CD4-positive, alpha-beta T cell treated with Interleukin-15 for 1 hour (primary cell): Measurements from ENCODE around the gene TOP3A.

Experiments
- DNase-seq: peaks from one replicate; pipeline ENCODE4 v3.0.0-alpha.2; 2020

Gene TOP3A

DNA sequence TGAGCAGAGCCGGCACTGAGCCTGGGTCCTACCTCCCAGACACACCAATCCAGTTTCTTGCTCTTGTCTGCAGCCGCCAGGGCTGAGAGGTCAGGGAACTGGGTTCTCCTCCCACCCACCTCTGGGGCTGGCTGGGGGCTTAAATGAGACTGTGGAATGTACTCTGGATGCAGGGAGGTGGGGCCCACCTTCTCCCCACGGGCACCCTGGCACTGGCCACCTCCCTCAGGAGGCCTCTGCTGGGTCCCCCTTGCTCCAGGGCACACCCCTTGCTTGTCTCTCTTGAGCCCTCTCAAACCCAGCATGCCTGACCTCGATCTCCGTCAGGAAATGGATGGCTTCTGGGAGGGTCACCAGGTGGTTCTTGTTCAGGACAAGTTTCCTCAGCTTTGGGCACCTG lies 62.6 kb downstream of the TOP3A start:
- DNase-seq: no peak

DNA sequence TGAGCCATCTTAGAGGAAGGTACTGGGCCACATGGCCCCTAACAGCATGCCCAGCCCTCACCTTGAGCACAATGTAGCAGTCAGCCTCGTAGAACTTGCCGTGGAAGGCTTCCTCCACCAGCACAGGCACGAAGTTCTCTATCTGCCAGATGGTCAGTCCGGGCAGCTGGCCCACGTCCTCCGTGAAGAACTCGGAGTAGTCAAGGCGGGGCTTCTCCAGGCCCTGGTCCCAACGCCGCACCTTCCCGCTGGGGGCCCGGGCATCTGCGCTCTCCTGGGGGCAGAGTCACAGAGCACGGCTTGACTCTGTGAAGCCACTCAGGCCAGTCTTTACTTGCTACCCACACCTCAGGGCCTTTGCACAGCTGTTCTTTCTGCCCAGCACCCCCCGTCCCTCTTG lies 63.6 kb downstream of the TOP3A start:
- DNase-seq: no peak

DNA sequence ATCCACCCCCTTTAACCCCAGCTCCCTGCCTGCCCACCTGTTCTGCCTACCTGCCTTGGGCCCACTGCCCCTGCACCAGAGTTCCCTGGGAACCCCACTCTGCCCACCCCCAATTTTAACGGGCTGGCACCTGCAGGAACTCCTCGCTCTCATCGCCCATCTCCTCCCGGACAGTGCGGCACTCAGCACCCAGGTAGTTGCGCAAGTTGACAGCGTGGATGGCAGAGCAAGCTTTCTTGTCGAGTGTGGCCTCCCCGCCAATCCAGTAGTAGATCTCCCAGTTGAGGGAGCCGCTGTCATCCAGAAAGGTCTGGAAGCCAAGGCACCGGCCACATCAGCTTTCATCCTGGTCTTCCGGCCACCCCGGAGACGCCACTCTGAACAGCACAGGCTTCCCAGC lies 64.1 kb downstream of the TOP3A start:
- no peak for DNase-seq

DNA sequence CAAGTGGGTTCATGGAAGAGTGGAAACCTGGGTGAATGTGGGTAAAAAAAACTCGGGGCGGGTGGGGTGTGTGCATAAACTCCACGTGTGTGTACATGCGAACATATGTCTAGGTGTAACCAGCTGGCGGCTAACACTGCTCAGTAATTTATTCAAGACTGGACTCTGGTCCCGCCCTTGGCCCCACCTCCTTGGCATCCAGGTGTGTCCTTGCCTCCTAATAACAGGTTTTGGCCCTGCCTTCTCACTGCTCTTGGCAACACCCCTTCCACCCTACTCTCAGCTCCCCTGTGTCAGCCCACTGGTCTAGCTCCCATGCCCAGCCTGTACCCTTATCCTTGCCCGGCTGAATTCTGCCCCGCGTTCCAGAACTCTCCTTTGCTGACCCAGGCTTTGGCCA lies 64.5 kb downstream of the TOP3A start:
- DNase-seq: no peak

DNA sequence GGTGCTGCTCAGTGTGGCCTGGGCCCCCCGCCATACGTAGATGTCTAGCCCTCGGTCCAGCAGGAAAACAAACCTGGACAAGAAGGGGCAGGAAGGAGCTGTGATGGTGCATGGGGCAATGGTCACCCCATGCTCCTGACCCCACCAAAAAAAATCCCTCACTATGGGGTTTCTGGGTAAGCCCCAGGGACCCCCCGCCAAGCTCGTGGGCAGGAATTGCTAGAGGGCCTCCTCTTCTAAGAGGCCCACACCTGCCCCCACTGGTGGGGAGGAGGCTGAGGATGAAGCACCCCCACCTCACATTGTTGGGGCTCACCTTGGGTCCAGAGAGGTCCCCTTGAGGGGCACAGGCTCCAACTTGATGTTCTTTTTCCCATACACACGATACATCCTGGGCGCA lies 66.0 kb downstream of the TOP3A start:
- no peak for DNase-seq

DNA sequence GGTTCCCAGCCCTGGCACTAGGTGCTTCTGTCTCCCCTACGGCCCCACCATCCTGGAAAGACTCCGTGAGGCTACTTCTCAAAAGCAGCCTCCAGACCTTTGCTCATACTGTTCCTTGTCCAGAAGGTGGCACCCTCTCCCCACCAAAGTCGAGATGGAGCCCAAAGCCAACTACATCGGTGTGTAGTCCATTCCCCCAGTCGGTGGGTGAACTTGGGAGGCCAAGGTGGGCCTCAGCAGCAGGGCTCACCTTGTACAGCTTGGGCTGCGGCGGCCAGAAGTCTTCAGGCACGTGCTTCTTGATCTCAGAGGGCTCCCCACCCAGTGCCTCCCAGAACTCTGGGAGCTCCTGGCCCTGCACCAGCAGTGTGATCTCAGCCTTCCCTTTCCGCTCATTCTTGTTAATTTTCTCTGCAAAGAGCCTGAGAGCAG lies 66.5 kb downstream of the TOP3A start:
- DNase-seq: peak; percentile 71

DNA sequence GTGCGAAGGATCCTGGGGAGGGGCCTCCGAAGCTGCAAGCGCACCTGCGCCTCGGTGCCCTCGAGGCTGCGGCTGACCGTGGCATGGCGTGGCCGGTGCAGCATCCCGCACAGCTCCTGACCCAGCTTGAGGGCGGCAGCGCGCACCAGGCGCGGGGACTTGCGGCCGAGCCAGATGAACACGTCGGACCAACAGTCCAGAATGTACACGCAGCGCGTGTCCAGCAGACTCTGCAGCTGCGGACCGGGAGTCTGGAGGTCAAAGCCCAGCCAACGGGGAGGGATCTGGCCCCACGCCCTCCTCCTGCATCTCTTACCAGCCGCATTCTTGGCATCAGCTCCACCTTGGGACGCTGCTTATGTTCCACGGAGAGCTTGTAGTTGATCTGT lies 67.2 kb downstream of the TOP3A start:
- DNase-seq: no peak

DNA sequence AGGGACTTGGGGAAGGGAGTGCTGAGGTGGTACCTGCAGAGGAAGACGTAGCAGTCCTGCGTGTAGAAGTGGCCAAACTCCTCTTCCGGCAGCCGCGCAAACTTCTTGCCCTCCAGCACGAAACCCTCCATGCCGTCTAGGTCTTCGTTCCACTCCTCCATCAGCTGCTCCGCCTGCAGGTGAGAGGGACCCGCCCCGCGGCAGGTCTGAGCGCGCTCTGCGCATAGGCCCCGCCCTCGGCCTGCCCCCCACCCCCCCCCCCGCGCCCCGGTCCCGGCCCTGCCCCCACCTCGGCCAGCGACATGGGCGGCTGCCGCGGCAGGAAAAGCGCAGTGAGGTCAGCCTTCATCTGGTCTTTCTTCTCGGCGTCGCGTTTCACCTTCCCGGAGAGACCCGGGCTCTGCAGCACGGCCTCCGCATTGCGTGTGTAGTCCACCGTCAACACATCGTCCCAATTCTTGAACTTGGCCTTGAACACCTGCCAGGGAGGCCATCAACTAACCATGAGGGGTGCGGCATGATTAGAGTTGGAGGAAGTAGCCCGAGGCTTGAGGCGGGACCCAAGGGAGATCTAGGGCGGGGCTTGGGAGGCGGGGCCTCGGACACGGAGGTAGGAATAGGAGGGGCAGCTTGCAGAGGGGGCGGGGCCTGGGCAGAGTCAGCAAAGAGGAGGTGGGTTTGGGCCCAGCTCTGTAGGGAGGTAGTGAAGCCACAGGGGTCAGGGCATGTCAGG lies 67.7 kb downstream of the TOP3A start:
- DNase-seq: peak; percentile 49

DNA sequence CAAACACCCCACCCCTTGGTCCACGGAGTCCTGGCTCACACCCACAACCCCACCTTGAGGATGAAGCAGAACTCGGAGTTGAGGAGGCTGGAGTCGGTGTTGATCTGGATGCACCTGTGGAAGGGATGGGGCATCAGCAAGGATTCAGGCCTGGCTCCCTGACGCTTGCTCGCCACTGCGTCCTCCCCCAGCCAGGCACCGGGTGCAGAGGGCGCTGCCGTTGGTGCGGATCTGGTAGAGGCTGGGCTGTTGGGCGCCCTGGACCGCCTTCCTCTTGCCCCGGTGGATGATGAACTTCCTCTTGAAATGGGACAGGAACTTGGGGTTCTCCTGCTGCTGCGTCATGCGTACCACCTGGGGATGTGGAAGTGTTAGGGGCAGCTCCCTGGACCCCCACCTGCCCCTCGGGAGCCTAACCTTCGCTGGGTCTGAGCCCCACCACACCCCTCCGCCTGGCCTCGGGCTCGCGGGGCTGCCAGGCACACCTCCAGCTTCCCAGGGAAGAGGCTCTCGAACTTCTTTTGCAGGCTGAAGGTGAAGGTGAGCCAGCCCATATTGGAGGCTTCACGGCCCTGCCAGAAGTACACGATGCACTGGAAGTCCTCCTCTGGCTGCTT lies 68.6 kb downstream of the TOP3A start:
- DNase-seq: no peak

DNA sequence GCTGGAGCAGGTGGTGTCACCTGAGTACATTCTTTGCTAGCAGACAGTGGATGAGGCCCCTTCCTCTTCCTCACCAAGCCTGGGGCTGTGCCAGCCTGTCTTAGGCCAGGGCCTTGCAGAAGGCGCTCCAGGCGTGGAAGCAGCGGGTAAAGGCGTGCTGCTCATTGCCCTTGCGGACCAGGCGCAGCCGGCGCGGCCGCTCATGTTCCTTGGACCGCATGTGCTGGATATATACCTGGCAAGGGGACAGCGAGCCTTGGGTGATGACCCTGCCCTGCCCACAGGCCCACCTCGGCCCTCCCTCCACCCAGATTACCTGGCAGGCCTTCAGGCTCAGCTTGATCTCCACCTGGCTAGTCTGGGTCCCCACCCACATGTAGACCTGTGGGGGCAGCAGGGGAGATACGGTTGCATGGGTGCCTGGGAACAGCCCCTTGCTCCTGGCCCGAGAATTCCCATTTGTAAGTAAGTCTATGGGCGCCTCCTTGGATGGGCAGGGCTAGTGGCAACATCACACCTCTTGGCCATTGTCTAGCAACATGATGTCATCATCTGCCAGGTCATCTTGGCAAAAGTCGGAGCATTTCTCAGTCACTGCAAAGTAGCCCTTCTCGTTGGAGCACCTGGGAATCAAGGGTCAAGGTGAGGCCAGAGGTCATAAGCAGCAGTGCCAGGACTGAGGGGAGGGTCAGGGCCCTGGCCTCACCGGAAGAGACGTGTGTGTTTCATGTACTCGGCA lies 69.6 kb downstream of the TOP3A start:
- no peak for DNase-seq

DNA sequence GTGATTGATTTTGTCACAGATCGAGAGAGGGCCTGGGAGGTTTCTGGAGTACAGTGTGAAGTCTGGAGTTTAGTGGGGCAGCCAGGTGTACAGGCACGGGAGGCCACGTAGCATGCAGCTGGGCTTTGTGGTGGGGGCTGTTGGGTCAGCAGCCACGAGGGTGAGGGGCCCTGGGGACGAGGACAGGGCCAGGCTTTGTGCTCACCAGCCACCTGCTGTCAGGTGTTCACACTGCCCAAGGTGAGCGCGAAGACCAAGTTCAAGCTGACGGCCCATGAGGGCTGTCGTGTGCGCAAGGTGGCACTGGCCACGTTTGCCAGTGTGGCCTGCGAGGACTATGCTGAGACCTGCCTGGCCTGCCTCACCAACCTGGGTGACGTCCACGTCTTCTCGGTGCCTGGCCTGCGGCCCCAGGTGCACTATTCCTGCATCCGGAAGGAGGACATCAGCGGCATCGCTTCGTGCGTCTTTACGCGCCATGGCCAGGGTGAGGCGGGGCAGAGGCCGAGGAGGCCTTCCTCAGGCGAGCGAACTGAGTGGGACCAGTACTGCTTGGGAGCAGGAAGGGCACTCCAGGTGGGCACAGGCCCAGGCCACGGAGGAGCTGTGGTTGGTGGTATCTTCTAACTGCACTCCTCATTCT lies 73.4 kb downstream of the TOP3A start:
- no peak for DNase-seq

DNA sequence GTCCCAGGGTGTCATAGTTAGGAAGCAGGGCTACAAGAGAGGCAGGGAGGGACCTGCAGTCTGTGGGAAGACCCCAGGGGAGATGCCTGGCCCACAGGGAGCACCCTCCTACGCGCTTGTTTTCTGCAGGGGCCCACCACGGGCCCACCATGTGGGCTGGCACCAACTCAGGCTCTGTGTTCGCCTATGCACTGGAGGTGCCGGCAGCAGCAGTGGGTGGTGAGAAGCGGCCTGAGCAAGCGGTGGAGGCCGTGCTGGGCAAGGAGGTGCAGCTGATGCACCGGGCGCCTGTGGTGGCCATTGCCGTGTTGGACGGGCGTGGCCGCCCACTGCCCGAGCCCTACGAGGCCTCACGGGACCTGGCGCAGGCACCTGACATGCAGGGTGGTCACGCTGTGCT lies 74.3 kb downstream of the TOP3A start:
- no peak for DNase-seq

DNA sequence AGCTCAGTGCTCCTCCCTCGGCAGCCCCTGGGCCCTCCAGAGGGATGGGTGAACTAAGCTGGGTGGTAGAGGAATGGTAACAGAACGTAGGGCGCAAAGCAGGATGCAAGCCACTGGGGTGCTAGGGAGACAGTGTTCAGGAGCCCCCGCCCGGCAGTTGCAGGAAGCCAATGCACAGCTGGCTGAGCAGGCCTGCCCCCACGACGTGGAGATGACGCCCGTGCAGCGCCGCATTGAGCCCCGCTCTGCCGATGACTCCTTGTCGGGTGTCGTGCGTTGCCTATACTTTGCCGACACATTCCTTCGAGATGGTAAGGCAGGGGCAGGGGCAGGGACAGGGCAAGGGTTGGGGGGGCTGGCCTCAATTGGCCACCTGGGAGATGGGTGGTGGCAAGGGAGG lies 76.5 kb downstream of the TOP3A start:
- DNase-seq: no peak

DNA sequence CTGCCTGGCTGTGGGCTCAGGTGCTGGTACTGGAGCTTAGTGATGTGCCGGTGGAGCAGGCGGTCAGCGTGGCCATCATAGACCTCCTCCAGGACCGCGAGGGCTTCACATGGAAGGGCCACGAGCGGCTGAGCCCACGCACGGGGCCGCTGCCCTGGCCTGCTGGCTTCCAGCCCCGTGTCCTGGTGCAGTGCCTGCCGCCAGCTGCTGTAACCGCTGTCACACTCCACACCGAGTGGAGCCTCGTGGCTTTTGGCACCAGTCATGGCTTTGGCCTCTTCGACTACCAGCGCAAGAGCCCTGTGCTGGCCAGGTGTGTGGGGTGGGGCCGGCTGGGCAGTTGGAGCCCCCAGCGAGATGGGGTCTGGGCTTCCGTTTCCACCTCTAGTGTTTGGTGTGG lies 77.3 kb downstream of the TOP3A start:
- DNase-seq: no peak

DNA sequence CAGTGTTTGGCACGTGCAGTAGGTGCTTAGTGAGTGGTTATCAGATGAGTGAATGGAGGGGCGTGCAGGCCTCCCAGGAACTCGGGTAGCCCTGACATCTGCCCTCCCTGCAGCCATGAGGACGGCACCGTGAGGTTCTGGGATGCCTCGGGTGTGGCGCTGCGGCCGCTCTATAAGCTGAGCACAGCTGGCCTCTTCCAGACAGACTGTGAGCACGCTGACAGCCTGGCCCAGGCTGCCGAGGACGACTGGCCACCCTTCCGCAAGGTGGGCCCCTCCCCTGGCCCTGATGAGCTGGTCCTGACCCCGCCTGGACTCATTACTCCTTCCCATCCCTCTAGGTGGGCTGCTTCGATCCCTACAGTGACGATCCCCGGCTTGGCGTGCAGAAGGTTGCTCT lies 78.3 kb downstream of the TOP3A start:
- DNase-seq: no peak

DNA sequence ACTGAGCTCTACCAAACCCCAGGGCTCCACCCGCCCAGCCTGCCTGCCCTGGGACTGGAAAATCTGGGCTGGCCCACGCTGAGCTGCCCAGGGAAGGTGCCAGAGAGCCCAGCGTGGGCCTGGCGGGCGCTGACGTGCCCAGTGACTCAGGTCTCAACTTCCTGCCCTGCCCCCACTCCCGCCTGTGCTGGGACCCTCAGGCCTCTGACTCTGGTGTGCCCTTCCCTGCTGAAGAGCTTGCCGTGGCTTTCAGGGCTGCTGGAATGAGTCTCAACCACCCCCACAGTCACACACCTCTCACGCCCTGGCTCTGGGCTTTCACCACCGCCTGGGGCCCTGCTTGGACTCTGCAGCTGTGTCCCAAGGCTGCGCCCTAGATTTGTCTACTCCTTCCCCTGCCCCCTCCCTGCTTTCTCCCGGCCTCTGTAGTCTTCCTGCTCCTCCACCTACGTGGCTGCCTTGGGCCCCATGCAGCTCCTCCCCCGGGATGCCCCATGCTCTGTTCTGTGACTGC lies 79.0 kb downstream of the TOP3A start:
- DNase-seq: no peak

DNA sequence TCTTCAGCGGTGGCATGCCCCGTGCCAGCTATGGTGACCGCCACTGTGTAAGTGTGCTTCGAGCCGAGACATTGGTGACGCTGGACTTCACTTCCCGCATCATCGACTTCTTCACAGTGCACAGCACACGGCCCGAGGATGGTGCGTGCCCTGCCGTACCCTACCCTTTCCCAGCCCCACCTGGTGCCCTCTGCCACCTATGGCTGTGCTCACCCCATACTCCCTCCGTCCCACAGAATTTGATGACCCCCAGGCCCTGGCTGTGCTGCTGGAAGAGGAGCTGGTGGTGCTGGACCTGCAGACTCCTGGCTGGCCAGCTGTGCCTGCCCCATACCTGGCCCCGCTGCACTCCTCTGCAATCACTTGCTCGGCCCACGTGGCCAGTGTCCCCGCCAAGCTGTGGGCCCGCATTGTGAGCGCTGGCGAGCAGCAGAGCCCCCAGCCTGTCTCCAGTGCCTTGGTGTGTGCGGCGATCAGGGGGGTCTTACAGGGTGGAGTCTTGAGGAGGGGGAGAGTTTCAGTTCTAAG lies 79.9 kb downstream of the TOP3A start:
- no peak for DNase-seq

DNA sequence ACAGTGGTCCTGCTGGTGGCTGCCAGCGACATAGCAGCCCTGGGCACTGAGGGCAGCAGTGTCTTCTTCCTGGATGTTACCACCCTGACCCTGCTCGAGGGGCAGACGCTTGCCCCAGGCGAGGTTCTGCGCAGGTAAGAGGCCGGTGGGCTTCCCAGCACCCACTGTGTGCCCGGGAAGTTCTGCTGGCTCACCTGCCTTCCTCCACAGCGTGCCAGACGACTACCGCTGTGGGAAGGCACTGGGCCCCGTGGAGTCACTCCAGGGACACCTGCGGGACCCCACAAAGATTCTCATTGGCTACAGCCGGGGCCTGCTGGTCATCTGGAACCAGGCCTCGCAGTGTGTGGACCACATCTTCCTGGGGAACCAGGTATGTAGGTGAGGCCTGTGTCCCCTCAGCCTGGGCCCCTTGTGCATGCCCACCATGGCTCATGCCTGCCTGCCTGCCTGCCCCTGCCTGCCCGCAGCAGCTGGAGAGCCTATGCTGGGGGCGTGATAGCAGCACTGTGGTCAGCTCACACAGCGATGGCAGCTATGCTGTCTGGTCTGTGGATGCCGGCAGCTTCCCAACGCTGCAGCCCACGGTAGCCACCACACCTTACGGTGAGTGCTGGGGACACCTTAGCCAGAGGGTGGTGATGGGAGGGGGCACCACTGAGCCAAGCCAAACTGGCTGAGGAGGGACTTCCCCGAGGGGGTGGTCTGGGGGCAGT lies 80.8 kb downstream of the TOP3A start:
- DNase-seq: no peak

DNA sequence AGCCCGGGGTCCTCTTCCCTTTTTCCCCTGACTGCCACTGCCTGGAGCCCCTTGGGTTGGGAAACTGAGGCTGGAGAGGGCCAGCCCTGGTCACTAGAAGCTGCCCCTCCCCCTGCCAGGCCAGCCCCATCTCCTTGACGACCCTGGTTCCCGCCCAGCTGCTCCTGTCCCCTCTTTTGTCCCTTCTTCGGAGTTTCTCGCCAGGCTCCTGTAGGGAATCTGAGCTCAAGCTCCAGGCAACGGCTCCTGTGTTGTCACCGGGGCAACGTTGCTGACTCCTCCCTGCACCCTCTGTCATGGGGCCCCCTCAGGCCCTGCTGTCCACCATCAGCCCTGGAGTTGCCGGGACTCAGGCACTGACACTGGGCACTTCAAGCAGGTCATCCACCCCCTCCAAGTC lies 83.6 kb downstream of the TOP3A start:
- no peak for DNase-seq

DNA sequence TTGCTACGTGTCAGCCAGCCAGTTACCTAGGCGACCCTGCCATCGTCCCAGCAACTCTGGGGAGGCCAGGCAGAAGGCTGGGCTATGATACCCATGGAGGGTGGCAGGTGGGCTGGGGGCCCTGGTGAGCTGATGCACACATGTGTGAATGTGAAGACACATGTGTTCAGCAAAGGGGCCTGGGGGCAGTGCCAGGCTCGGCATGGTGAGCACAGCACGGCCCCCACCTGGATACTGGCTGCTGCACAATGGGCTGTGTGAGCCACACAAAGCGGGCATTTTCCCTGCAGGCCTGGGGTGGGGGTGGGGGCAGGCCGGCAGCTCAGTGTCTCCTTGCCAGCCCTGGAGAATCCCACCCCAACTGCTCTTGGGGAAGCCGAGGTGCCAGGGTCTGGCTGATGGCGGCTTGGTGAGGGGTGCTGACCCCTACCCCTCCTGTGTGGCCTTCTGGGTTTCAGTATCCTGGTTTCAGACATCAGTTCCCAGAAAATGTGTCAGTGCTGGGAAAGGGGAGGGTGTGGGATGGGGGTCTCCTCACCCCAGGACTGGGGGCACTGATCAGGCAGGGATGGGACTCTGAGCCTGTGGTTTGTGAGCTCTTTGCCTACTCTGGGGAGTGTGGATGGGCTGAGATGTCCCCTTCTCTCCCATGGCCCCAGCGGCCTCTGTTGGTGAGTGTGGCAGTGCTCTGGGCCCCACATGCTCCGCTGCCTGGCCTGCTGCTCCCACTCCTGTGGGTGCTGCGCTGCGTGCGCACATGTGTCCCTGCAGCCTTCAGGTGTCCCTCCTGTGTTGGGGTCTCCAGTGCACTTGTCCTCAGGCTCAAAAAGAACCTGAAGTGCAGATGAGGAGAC lies 84.3 kb downstream of the TOP3A start:
- DNase-seq: no peak

DNA sequence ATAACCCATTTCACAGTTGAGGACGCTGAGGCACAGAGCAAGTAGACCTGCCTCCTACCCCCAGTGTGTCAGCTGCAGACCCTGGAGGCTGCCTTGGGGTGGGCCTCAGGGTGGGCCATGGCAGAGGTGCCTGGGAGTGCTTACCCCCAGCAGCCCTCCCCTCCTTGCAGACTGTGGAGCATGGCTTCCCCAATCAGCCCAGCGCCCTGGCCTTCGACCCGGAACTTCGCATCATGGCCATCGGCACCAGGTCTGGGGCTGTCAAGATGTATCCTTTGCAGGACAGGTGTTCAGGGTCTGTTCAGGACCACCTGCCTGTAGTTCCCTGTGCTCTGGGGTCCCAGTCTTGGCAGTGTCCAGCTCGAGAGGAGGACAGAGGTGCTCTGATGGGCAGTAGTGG lies 85.0 kb downstream of the TOP3A start:
- no peak for DNase-seq

DNA sequence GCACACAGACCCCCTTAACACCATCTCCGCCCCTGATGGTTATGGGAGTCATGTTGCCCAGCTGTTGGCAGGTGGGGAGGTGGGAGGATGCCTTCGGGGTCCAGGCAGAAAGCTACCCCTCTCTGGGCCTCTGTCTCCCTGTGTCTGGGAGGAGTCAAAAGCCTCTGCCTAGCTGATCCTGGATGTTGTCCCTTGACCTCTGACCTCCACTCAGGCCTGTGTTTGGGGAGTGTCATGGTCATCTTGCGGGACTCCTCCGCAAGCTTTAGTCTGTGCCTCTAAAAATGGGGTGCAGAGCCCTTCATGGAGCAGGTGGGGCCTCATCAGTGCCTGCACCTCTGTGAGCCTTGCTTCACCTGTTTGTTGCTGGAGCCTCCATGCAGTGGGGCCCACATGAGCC lies 85.5 kb downstream of the TOP3A start:
- DNase-seq: no peak
